IPS-NIHi11 (cell line): ENCODE data around the gene IFFO2.

Experiments
- DNase-seq: peaks from one replicate; pipeline ENCODE4 v3.0.0; 2012; ENCODE audit warnings: mixed read lengths, low spot score

The IFFO2 gene

DNA sequence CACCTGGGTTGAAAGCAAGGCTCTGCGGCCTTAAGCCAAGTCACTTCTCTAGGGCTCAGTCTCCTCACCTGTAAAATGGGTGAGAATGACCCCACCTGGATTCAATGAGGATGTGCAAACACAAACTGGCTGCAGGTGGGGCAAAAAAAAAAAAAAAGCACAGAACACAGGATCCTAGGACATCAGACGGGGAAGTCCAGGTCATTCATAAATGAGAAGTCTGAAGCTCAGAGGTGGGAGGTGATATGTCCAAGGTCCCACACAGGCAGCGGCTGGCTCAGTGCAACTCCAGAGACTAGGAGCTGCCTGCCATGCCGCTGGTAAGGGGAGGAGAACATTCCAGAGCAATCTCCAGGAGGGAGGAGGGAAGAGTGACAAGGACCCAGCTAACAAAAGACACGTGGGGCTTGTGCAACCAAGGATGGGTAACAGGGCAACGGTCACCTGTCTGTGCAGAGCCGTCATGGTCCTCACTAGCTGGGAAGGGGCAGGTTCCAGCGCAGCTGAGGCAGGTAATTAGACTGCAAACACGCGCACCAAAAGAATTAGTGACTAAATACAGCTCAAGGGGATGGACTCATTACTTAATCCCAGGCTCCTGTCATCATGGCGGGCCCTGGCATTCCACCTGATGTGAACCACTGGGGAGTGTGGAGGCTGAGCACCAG is 19.5 kb downstream of the IFFO2 start:
- no peak for DNase-seq

DNA sequence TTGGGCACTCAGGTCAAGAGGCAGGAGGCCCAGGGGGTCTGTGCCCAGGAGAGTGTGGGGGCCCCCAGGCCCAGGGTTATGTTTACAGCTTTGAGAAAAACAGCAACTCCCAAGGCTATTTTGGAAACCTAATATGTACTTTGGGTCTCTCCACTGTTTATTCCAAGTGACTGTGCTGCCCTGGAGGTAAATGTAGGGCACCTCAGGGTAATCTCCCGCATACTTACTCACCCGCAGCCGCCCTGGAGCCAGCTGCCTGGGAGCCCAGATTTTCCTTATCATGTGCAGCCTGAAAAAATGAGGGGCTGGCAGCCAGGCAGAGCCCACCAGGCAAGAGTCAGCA is 20.0 kb downstream of the IFFO2 start:
- no peak for DNase-seq

DNA sequence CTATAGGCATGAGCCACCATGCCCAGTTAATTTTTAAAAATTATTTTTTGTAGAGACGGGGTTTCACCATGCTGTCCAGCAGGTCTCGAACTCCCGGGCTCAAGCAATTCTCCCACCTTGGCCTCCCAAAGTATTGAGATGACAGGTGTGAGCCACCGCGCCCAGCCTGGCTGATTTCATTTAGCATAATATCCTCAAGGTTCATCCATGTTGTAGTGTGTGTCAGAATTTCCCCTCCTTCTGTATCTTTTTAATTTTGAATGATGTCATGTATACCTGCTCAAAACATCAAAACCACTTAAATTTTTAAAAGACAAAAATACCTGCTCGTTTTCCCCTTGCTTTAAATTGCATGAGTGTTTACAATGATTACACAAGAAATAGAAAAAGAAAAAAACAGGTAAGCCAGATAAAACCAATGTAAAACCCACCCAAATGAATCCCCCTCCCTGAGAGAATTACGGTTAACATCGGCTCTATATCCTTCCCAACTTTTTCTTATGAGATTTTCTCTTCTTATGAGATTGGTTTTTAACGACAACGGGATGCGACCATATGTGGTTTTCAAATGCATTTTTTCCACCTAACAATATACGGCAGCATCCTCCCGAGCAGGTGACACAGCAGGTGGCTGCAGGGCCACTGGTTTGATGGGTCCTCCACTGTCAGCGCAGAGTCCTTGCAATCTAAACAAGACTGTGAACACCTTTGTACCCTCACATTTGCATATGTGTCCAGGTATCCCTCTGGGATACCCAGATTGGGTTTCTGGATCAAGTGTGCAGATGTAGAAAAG is 22.1 kb downstream of the IFFO2 start:
- no peak for DNase-seq

DNA sequence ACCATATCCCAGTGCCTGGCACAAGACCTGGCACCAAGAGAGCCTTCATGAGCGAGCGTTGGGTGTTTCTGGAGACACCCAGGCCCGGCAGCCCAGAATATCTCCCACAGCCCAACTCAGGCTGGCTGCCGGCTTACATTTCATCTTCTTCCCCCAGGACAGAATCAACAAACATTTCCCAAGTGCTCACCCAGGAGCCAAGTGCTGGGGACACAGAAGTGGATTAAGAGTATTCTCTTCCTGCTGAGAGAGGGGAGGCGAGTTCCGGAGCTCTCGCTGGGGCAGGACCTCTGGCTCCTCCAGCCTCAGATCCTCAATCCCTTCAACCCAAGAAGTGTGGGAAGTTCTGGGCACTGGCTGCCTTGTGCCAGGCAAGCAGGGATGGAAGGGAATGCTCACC is 23.6 kb downstream of the IFFO2 start:
- no peak for DNase-seq

DNA sequence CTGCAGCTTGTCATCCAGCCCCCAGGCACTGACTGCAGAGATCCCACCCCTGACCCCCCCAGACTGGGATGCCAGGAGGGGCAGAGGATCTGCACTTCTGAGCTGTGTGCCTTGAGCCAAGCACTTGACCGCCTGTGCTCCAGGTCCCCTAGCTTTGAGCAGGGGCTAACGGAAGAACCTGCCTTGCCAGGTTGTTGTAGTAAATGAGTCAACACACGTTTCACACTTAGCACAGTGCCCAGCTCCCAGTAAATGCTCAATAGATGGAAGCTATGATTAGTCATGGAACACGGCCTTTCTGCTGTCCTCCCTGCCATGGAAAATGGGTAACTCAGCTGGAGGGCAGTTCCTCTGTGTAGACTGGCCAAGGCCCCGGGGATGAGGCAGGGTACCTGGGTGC is 24.1 kb downstream of the IFFO2 start:
- no peak for DNase-seq

DNA sequence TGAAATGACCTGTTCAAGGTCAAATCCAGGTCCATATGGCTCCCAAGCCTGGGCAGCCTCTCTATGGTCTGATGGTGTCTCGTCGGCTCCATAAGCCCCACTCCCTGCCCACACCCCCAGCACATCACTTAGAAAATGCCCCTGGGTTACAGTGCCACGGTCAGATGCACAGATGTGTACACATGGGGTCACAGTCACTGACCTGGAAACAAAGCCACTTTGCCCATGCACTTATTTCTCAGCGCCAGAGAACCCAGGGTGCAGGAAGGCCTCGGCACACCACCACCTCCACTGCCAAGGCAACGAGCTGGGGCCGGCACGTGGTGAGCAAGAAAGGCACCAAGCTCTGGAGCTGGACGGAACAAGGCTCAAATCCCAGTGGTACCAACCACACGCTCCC is 24.7 kb downstream of the IFFO2 start:
- DNase-seq, result no peak

DNA sequence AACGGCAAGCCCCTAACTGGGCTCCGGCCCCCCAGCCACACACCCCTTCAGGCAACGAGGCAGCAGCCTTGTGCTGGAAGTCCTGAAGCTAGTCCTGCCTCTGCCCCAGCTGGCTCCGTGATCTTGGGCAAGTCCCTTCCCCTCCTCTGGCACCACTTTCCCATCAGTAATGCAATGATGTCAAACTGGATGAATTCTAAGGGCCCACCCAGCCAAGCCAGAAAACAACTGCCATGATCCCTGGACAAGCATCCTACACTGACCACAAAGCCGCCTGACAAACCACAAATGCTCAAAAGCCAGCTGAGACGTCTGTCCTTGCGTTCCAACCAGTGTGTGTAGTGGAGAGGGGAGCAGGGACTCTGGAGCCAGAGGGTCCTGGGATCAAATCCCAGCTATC is 26.8 kb downstream of the IFFO2 start:
- DNase-seq, result no peak

DNA sequence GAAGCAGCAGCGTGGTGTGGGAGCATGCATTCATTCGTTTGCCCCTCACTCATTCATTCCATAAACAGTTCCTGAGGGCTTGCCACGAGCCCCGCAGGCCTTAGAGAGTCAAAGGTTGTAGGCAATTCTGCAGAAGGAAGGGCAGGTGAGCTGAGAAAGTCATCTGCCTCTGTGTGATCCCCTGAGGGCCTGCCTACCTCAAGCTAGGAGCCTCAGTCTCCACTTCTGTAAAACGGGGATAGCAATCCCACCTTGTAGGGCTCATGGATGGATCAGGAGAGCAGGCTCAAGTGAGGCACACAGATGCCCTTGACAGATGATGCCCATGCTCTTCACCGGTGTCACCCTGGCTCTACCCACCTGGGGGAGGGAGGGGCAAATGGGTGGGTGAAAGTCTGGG is 27.5 kb downstream of the IFFO2 start:
- DNase-seq, result no peak

DNA sequence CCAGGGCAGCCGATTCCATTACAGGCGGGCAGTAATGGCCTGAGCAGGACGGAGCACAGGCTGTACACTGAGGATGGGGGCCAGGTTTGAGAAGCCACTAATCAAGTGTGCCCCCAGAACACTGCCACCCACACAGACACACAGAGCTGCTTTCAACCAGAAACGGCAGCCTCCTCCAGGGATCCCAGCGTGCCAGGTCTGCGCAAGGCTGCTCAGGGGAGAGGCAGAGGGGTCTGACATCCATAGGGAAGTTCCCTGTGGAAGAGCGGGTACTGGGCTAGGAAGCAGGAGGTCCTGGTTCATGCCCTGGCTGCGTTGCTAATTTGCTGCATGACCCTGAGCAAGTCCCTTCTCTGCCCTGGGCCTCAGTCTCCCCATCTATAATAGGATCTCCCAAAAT is 28.1 kb downstream of the IFFO2 start:
- DNase-seq, result no peak

DNA sequence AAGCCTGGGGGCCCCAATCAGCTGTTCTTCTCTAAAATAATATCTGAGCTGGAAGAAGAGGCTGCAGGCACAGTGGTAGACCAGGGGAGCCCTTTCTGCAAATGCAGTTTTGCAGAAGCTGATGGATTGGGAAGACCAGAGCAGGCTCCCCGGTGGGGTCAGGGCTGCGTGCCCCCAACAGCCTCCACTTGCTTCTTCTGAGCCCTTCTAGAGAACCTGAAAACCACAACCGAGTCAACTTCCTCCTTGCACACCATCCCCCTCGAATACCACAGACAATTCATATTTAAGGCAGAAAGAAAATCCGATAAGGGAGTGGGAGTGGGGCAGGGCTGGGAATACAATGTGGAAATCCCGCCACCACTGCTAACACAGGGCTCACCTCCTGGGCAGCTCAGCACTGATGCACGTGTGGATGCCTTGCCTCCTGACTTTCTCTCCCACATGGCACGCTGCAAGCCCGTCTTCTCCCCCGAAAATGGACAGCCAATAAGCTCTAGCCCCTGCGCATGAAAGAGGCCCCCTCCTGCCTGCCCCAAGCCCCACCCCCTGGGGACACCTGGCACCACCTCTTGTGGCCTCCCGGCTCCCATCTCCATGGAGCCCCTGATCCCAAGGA is 28.7 kb downstream of the IFFO2 start:
- DNase-seq, result no peak

DNA sequence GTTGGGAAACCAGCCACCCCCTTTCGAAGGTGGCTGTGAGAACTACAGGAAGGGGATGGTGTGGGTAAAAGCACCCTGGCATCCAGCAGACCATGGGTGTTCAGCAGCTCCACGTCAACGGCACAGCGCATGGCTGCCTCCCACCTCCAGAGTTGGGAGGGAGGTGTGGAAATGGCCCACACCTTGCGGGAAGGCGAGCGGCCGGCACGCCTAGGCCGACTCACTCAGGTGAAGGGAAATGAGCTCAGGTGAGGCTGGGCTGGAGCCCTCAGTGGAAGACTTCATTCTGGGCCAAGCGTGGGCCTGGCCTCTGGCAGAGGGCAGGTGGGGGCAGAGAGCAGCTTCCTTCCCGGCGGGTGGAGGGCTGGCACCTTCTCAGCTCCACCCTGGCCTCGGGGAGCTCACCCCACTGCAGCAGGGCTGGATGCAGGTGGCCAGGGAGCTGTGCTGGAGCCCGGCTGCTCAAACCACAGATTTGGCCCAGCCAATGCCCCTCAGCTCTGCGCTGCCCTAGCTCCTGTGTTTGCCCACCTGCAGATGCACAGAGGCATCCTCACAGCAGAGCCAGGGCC is 29.3 kb downstream of the IFFO2 start:
- no peak for DNase-seq

DNA sequence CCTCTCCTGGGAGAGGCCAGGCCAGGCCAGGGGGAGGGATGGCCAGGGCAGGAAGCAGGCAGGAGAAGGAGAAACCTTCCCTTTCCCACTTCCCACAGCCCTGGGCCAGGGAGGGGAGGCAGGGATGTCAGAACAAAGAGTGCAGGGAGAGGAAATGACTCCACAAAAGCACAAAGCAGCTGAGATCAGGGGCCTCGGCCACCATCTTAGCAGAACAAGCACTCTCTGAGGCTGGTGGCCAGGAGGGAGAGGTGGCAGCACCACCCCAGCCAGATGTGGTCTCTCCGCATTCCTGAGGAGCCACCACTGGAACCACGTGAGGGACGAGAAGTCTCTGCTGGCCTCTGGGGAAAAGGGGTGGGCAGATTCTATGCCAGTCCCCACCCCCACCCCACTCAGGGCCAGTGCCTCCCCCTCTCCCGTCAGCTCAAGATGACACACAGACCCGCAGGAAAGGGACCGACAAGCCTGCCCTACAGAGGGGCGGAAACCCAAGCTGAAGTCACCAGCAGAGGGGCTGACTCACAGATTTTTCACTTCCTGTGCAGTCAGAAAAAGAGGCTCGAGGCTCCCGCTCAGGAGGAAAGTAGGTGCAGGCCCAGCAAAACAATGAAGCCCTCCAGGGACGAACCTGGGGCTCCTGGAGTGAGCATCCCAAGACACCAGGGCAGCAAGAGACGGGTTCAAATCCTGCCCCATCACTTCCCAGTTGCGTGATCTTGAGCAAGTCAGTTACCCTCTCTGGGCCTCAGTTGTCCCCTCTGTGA is 30.0 kb downstream of the IFFO2 start:
- peak; percentile 76 for DNase-seq

DNA sequence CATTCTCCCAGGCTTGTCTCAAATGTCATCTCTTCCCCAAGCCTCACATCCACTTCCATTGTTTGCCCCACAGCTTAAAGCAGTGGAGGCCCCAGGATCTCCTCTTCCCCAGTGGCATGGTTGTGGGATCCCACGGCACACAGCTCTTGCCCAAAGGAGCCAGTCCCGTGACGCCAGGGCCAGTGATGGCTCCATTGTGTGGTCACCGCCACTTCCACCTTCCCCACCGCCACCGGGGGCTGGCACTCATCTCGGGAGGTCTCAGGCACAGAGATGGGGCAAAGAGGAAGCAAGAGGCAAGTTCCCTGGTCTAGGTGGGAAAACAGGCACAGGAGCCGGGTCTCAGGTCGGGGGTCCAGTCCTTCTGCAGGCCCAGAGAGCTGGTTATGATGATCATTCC is 31.2 kb downstream of the IFFO2 start:
- no peak for DNase-seq

DNA sequence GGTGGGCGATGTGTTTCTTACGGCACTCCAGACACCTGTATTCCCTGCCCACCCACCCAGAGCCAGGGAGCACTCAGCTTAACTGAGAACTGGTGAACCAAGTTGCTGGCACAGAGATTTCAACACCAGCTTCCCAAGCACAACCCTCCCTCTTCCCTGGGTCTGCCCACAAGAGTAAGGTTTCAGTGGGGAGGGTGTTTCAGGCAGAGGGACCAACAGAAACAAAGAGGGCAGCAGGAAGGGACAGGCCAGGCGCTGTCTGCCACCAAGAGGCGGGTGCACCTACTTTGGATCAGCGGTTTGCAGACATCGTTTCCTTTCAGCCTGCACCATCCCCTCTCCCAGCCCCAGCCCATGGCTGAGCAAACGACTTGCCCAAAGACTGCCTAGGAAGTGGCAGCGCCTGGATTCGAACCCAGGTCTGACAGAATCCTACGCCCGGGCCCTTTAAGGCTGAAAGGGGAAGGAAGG is 32.2 kb downstream of the IFFO2 start:
- DNase-seq, result no peak

DNA sequence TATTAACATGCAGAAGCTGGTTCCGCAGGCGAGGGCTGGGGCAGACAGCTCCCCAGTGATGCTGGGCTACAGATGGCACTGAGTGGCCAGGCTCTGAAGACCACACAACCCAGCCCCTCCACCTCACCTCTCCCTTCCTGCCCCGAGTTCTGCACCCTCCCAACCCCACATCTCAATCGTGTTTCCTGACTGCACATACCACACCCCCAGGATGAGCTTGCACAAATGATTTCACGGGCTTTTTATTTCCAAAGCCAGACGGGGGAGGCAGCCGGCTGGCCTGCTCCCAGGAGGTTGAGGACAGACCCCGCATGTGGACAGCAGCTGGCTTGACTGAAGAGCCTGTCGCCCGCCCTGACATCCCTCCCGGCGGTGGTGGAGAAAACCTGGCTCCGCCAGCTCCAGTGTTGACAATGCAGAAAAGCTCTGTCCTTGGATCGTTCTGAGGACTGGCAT is 32.7 kb downstream of the IFFO2 start:
- no peak for DNase-seq

DNA sequence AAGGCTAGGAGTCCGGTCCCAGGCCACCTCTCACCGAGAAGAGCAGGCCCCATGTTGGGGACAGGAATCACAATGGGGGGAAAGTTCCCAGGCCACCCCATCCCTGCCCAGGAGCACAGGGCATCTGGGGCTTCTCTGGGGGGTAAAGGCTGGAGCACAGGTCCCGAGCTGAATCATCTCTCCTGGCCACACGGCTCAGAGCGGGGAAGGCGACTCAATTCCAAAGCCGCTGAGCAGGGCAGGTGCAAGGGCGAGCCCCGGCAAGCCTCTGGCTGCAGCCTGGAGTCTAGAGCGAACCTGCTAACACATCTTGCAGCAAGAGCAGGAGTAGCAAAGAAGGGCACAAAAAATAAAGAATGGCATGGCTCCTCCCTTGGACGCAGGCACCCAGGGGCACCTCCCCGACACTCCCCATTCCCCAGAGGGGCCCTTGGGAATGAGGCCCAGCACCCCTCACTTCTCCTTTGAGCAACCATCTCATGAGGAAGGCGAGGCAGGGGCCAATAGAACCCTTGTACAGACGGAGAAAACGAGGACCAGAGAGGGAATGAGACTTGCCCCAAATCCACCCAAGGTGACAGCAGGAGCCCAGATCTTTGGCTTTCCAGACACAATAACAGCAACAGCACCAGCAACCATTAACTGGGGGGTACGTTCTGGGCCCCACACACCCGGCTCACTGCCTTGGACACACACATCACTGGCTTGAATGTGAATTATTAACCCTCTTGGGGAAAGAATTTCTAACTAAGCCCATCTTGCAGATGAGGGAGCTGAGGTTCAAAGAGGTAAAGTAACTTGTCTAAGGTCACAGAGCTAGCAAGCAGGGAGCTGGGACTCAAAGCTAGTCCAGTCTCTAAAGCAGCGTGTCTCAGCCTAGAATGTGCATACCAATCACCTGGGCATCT is 33.4 kb downstream of the IFFO2 start:
- no peak for DNase-seq

DNA sequence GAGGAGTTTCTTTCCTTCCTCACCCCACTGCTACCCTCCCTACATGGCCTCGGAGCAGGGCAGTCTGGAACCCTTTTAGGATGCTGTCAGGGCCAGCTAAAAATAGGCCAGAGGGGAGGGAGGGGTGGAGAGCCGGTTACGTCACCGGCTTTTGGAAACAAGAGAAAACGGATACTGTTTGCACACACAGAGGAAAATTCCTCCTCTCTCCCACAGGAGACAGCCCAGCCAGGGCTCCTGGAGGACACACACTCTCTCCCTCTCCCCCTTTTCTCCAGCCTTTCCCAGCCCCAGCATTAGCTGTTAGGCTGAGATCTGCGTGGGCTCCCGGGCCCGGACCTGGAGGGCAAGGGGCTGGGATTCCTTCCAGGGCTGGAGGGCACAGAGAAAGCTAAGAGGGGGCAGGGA is 34.2 kb downstream of the IFFO2 start:
- DNase-seq, result no peak

DNA sequence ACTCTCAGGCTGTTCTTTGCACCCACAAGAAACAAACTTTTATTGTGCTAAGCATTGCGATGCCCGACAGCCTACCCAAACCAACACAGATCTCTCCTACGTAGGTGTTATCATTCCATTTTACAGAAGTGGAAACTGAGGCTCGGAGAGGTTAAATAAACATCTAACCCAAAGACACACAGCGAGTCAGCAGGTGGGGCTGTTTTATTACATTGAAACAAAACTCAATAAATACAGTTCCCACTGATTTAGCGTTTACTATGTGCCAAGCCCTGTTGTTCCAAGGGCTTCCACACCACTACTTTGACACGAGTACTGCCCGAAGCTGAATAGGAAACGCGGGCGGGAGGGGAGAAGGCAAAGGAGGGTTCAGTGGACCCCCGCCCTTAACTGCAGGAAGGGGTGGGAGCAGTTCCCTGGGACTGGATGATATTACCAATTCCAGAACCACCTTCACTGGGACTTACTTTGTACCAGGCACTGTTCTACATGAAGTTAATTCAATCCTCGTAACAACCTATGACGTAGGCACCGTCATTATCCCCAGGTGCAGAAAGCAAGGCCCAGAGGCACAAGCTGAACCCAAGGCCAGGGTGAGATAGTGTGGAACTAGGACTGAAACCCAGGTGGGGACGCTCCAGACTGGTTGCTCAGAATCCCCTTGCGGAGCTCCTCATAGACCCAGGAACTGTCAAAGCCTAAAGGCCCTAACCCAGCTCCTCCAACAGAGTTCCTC is 34.8 kb downstream of the IFFO2 start:
- DNase-seq, result no peak

DNA sequence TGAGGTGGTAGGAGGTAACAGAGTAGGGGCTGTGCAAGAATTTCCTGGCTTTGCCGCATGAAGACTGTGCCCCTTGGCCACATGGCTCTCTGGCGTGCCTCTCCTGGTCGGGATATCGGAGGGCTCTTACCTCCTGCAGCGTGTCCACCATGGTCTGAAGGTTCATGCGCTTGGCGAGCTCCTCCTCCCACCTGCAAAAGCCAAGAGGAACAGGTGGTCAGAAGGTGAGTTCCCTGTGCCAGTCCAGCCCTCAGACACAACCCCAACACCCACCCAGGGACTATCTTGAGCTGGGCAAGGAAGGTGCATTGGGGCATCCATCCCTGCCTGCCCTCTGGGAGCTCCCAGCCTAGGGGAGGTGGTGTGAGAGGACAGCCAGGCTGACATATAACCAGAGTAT is 35.5 kb downstream of the IFFO2 start:
- DNase-seq, result no peak

DNA sequence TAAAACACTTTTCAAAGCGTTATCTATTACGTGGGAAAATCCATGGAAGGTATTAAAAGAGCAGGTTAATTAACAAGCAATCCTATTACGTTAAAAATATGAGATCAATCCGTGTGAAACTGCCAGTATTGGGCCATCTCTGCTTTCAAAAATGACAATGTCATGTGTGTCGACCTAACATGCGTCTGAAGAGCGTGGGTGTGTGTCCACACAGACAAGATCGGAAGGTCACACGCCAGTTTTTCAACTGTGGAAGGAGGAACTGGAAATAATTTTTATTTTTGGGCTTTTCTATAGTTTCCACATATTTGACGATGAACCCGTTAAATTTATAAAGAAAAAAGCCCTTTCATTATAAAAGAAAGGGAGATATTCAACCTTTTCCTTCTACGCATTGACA is 36.5 kb downstream of the IFFO2 start:
- no peak for DNase-seq
